ENCODE data around the gene ALG1. TPM values are rescaled to one million over a fixed set of nuclear protein-coding genes. Genes with fewer than 3 reads are reported as not detected.

Gene ALG1
- total RNA-seq (2014; rRNA removed; shearing (Covaris generic); ENCODE audit: low replicate concordance), result 23.4 and 26.3 TPM in 2 replicates

GRCh38 chr16:5071681-5072333 lies at the start of gene ALG1:
Gene ALG1, plus strand, starts transcription at chr16:5071843. Its CDS starts 7 bp downstream, at chr16:5071850.
- Histone ChIP-seq H3K9ac (ENCODE audit: low read length) (peak within 1 kb of the TSS; percentile 81), H3K4me1 (ENCODE audit: low read length) (peaks cover 18% of the 10 kb centered on the region), H3K36me3 (ENCODE audit: insufficient read depth, low read length) (peaks cover 4% of the 10 kb centered on the region; the same call in 1 of the 2 replicates), H3K27ac (ENCODE audit: low read length) (peak within 1 kb of the TSS; percentile 61), H3K9me2 (replicated peaks; ENCODE audit: insufficient read depth, low read length) (no peaks in the 10 kb centered on the region), H2AFZ (ENCODE audit: low read length) (peak within 1 kb of the TSS; percentile 70; the same call in 1 of the 2 replicates), H3K27me3 (ENCODE audit: low read length) (no peaks in the 10 kb centered on the region), H3K9me3 (ENCODE audit: low read length) (no peaks in the 10 kb centered on the region), H3K79me2 (ENCODE audit: low read length) (peaks cover 26% of the 10 kb centered on the region), H3K4me2 (ENCODE audit: low read depth, low read length, poor library complexity, severe bottlenecking) (peak within 1 kb of the TSS; percentile 90), H3K4me3 (ENCODE audit: low read length) (peak within 1 kb of the TSS; percentile 80), H4K20me1 (ENCODE audit: insufficient read depth, low read depth, low read length) (no peaks in the 10 kb centered on the region)
- peak; percentile 97 for DNase-seq

GRCh38 chr16:5022521-5022920 lies 49.1 kb upstream of the ALG1 start:
- H4K20me1 ChIP-seq (ENCODE audit: insufficient read depth, low read depth, low read length), result no peaks in the 10 kb centered on the region
- H3K9me2 ChIP-seq (replicated peaks; ENCODE audit: insufficient read depth, low read length), result no peaks in the 10 kb centered on the region
- no peak overlapping the region for H2AFZ ChIP-seq (ENCODE audit: low read length)
- DNase-seq, result no peak
- H3K4me2 ChIP-seq (ENCODE audit: low read depth, low read length, poor library complexity, severe bottlenecking), result no peak overlapping the region
- H3K4me3 ChIP-seq (ENCODE audit: low read length), result no peak overlapping the region
- H3K4me1 ChIP-seq (ENCODE audit: low read length), result peaks cover 5% of the 10 kb centered on the region
- H3K27me3 ChIP-seq (ENCODE audit: low read length), result no peaks in the 10 kb centered on the region
- no peaks in the 10 kb centered on the region for H3K9me3 ChIP-seq (ENCODE audit: low read length)
- H3K36me3 ChIP-seq (ENCODE audit: insufficient read depth, low read length), result no peaks in the 10 kb centered on the region
- H3K9ac ChIP-seq (ENCODE audit: low read length), result no peak overlapping the region
- H3K79me2 ChIP-seq (ENCODE audit: low read length), result no peaks in the 10 kb centered on the region
- no peak overlapping the region for H3K27ac ChIP-seq (ENCODE audit: low read length)

- Histone ChIP-seq H3K27me3 (ENCODE audit: low read length) (no peaks in the 10 kb centered on the region), H4K20me1 (ENCODE audit: insufficient read depth, low read depth, low read length) (no peaks in the 10 kb centered on the region), H3K79me2 (ENCODE audit: low read length) (no peaks in the 10 kb centered on the region), H3K9ac (ENCODE audit: low read length) (no peak overlapping the region), H3K9me3 (ENCODE audit: low read length) (no peaks in the 10 kb centered on the region), H3K4me2 (ENCODE audit: low read depth, low read length, poor library complexity, severe bottlenecking) (no peak overlapping the region), H3K4me3 (ENCODE audit: low read length) (no peak overlapping the region), H2AFZ (ENCODE audit: low read length) (no peak overlapping the region), H3K9me2 (replicated peaks; ENCODE audit: insufficient read depth, low read length) (no peaks in the 10 kb centered on the region), H3K36me3 (ENCODE audit: insufficient read depth, low read length) (no peaks in the 10 kb centered on the region), H3K27ac (ENCODE audit: low read length) (no peak overlapping the region), H3K4me1 (ENCODE audit: low read length) (peaks cover 5% of the 10 kb centered on the region)
- peak; percentile 74 for DNase-seq
These were observed 47.0 kb upstream of the ALG1 start for GRCh38 chr16:5024632-5025031.

- DNase-seq, result peak; percentile 80
- Histone ChIP-seq H3K27me3 (ENCODE audit: low read length) (no peaks in the 10 kb centered on the region), H3K9me3 (ENCODE audit: low read length) (no peaks in the 10 kb centered on the region), H3K36me3 (ENCODE audit: insufficient read depth, low read length) (no peaks in the 10 kb centered on the region), H3K9me2 (replicated peaks; ENCODE audit: insufficient read depth, low read length) (no peaks in the 10 kb centered on the region), H3K4me3 (ENCODE audit: low read length) (no peak overlapping the region), H3K4me2 (ENCODE audit: low read depth, low read length, poor library complexity, severe bottlenecking) (no peak overlapping the region), H2AFZ (ENCODE audit: low read length) (no peak overlapping the region), H4K20me1 (ENCODE audit: insufficient read depth, low read depth, low read length) (no peaks in the 10 kb centered on the region), H3K4me1 (ENCODE audit: low read length) (peaks cover 5% of the 10 kb centered on the region), H3K27ac (ENCODE audit: low read length) (no peak overlapping the region), H3K79me2 (ENCODE audit: low read length) (no peaks in the 10 kb centered on the region), H3K9ac (ENCODE audit: low read length) (no peak overlapping the region)
These were observed 46.4 kb upstream of the ALG1 start for GRCh38 chr16:5025171-5025632.

GRCh38 chr16:5026664-5027063 lies 45.0 kb upstream of the ALG1 start:
- Histone ChIP-seq H3K9me2 (replicated peaks; ENCODE audit: insufficient read depth, low read length) (no peaks in the 10 kb centered on the region), H3K4me1 (ENCODE audit: low read length) (peaks cover 5% of the 10 kb centered on the region), H3K27me3 (ENCODE audit: low read length) (no peaks in the 10 kb centered on the region), H3K4me2 (ENCODE audit: low read depth, low read length, poor library complexity, severe bottlenecking) (no peak overlapping the region), H3K27ac (ENCODE audit: low read length) (no peak overlapping the region), H3K4me3 (ENCODE audit: low read length) (no peak overlapping the region), H3K9ac (ENCODE audit: low read length) (no peak overlapping the region), H2AFZ (ENCODE audit: low read length) (no peak overlapping the region), H4K20me1 (ENCODE audit: insufficient read depth, low read depth, low read length) (no peaks in the 10 kb centered on the region), H3K36me3 (ENCODE audit: insufficient read depth, low read length) (no peaks in the 10 kb centered on the region), H3K9me3 (ENCODE audit: low read length) (no peaks in the 10 kb centered on the region), H3K79me2 (ENCODE audit: low read length) (peaks cover under 1% of the 10 kb centered on the region; the same call in 1 of the 2 replicates)
- DNase-seq, result no peak

GRCh38 chr16:5027086-5027485 lies 44.6 kb upstream of the ALG1 start:
- peaks cover 5% of the 10 kb centered on the region for H3K4me1 ChIP-seq (ENCODE audit: low read length)
- H3K27me3 ChIP-seq (ENCODE audit: low read length), result no peaks in the 10 kb centered on the region
- no peak overlapping the region for H3K4me3 ChIP-seq (ENCODE audit: low read length)
- H3K9me2 ChIP-seq (replicated peaks; ENCODE audit: insufficient read depth, low read length), result no peaks in the 10 kb centered on the region
- no peaks in the 10 kb centered on the region for H4K20me1 ChIP-seq (ENCODE audit: insufficient read depth, low read depth, low read length)
- H2AFZ ChIP-seq (ENCODE audit: low read length), result no peak overlapping the region
- H3K27ac ChIP-seq (ENCODE audit: low read length), result no peak overlapping the region
- H3K9me3 ChIP-seq (ENCODE audit: low read length), result no peaks in the 10 kb centered on the region
- no peaks in the 10 kb centered on the region for H3K36me3 ChIP-seq (ENCODE audit: insufficient read depth, low read length)
- peaks cover 5% of the 10 kb centered on the region; the same call in 1 of the 2 replicates for H3K79me2 ChIP-seq (ENCODE audit: low read length)
- no peak overlapping the region for H3K4me2 ChIP-seq (ENCODE audit: low read depth, low read length, poor library complexity, severe bottlenecking)
- no peak for DNase-seq
- no peak overlapping the region for H3K9ac ChIP-seq (ENCODE audit: low read length)

- H3K9ac ChIP-seq (ENCODE audit: low read length), result no peak overlapping the region
- H3K9me3 ChIP-seq (ENCODE audit: low read length), result no peaks in the 10 kb centered on the region
- H3K79me2 ChIP-seq (ENCODE audit: low read length), result peaks cover 9% of the 10 kb centered on the region
- H3K27me3 ChIP-seq (ENCODE audit: low read length), result no peaks in the 10 kb centered on the region
- no peak for DNase-seq
- no peak overlapping the region for H3K4me2 ChIP-seq (ENCODE audit: low read depth, low read length, poor library complexity, severe bottlenecking)
- H3K9me2 ChIP-seq (replicated peaks; ENCODE audit: insufficient read depth, low read length), result no peaks in the 10 kb centered on the region
- no peaks in the 10 kb centered on the region for H4K20me1 ChIP-seq (ENCODE audit: insufficient read depth, low read depth, low read length)
- no peaks in the 10 kb centered on the region for H3K36me3 ChIP-seq (ENCODE audit: insufficient read depth, low read length)
- no peak overlapping the region for H2AFZ ChIP-seq (ENCODE audit: low read length)
- H3K27ac ChIP-seq (ENCODE audit: low read length), result no peak overlapping the region
- H3K4me3 ChIP-seq (ENCODE audit: low read length), result no peak overlapping the region
- H3K4me1 ChIP-seq (ENCODE audit: low read length), result peaks cover 8% of the 10 kb centered on the region
These were observed 43.9 kb upstream of the ALG1 start for GRCh38 chr16:5027575-5028235.

- peaks cover 15% of the 10 kb centered on the region for H3K79me2 ChIP-seq (ENCODE audit: low read length)
- H3K9me3 ChIP-seq (ENCODE audit: low read length), result no peaks in the 10 kb centered on the region
- H4K20me1 ChIP-seq (ENCODE audit: insufficient read depth, low read depth, low read length), result no peaks in the 10 kb centered on the region
- DNase-seq, result no peak
- H3K4me3 ChIP-seq (ENCODE audit: low read length), result no peak overlapping the region
- H3K9me2 ChIP-seq (replicated peaks; ENCODE audit: insufficient read depth, low read length), result no peaks in the 10 kb centered on the region
- no peak overlapping the region for H3K27ac ChIP-seq (ENCODE audit: low read length)
- H3K4me1 ChIP-seq (ENCODE audit: low read length), result peaks cover 15% of the 10 kb centered on the region
- H3K36me3 ChIP-seq (ENCODE audit: insufficient read depth, low read length), result no peaks in the 10 kb centered on the region
- H3K27me3 ChIP-seq (ENCODE audit: low read length), result no peaks in the 10 kb centered on the region
- no peak overlapping the region for H3K4me2 ChIP-seq (ENCODE audit: low read depth, low read length, poor library complexity, severe bottlenecking)
- H3K9ac ChIP-seq (ENCODE audit: low read length), result no peak overlapping the region
- H2AFZ ChIP-seq (ENCODE audit: low read length), result no peak overlapping the region
These were observed 42.6 kb upstream of the ALG1 start for GRCh38 chr16:5028950-5029475.

Data from Karpas-422 (cell line).